Dedifferentiated amniotic fluid mesenchymal stem cell (primary cell): ENCODE data around the gene CCDC192.
A peak's percentile ranks its signal among the peaks of the same experiment; 100 is the strongest.
"Not testable (repeated sequence)": the region's sequence is repeated elsewhere in the genome, so short reads cannot be mapped to it uniquely, and the experiment has no call there.

ENCODE experiments used
- DNase-seq: peaks from one replicate; pipeline ENCODE4 v3.0.0-alpha.2; 2016; ENCODE audit errors: extremely low spot score

The CCDC192 gene, protein sequence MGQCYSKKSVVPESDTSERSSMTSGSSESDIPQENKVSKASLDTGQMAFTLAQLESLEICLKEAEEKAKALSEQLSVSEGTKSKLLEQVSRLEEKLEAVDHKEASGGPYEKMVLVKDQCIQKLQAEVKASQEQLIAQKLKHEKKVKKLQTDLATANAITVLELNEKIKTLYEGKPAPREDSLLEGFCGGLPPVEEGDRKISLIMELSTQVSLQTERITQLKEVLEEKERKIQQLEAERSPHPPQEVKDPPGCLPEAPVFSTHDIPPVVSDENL

DNA sequence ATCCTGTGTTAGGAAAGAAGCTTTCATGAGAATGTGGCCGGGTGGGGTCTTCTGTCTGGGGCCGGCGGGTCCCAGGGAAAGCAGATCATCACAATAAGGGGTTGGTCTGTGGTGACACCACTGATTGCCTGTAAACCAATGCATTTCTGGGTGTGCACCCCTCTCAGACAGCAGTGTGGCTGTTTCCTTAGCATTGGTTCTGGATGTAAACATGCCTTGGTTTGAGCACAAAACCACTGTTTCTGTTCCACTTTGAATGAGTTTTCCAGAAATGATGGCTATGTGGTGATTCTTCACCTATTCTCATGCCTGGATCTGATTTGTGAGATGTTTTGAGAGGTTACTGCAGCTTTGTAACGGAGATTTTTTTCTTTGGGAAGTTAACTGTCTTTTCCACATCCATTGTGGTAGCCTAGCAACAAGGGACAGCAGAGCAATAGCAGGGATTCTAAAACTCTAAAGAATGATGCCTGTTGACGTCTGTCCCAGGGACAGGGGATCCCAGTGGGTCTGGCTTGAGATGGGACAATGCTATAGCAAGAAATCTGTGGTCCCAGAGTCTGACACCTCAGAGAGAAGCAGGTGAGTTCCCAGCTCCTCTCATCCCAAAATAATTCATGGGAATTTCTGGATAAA is at the start of gene CCDC192:
CCDC192 (plus strand) TSS at position 466 of the 636 bp plus-strand sequence; CDS start at position 521, 55 bp downstream.
- no peak for DNase-seq

DNA sequence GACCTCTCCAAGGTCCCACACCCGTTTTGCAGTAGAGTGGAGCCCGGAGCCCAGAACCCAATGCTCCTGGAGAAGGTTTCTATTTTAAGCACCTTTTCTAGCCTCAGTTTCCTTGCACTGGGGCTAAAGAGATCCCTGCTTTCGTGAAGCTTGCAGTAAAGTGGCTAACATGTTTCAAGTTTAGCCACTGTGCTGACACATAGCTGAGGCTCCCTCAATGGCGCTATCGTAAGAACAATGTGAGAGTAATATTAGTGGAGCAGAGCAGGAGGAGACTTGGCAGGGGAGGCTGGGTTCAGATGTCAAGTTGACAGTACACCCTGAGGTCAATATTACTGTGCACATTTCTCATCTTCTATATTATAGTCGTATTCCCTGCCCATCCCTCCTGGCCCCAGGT is 46.4 kb upstream of the CCDC192 start:
- no peak for DNase-seq

DNA sequence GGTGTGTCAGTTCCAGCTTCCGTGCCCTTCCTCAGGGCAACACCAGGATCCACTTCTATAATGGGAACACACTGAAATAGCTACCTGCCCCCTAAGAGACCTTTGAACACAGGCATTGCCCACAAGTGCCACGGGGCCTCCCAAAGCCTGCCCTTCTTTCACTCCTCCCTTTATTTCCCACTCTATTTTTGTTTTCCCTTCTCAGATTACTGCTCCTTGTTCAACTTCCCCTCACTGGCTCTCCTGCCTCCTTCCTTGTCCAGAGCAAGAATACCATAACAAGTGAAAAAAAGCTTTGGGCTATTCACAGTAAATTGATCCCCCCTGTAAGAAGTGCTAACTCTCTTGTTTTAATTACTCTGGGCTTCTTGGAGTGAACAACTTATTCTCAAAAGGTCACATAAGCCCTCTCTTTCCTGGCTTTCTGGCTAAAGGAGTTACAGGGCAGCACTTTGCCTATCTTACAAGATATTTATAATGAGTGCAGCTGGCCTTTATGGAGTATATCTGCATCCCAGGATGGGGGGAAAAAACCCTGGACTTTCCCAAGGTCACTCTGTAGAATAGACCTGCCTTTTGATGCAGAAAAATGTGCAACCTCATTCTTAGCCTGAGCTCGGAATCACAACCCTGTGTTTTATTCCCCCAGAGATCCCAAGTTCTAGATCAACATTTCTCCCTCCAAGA is 43.0 kb upstream of the CCDC192 start:
- DNase-seq, result no peak

DNA sequence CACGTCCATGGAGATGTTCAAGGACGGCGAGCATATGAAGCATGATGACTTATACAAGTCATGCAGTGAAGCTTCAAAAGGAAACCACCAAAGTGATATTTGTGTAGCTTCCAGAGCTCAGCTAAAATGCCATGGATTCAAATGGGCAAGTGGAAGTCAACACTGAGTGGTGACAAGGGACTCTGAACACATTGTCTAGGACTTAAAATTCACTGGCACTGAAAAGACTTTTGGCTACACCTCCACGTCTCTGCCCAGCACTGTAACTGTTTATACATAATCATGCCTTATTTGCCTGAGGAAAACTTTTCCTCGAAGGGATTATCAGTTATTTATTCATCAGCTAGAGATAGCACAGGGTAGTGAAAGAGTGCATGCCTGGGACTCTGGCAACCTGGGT is 39.1 kb upstream of the CCDC192 start:
- DNase-seq, result no peak

DNA sequence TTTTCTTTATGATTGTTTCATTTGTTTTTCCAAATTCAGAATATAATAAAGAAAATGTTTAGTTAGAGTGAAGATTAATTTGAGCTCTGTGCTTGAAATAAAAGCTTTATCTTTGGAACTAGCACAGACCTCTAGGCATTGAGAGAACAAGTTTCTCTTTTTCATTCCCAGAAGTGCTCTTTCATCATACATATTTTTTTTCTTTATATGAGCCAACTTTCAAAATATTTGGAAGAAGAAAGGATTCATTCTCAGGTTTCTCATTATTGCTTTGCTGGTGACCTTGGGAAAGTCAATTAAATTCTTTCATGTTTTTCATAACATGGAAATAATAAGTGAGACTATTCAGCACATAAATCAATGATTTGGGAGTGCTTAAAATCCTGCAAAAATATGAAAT is 37.5 kb upstream of the CCDC192 start:
- DNase-seq, result peak; percentile 81

DNA sequence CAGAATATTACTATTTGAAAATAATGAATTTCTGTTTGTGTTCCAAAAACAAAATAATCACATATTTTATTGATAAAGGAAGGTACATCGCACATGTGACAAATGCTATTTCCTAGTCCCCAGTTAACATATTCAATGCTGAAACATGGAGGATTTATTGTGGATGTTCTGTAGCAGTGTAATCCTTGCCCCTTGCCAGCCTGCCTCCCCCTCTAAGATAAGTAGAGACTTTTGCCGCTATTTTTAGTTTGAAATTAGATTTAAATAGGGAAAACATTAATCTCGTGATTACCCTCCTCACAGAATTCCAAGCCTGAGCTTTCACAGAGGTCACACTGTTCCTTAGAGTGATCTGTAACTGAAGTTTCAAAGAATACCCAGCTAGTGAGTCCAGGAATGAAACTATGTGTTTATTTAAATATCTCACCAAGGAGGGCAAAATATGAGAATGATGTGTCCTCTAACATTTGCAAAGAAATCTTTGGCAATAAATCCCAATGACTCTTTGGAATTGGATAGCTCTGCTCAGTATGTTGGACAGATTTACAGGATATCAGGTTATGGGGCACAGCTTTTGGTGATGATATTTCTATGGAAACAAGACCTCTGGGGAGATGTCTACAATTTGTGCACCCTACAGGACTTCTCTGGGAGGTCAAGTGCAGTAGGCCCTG is 37.0 kb upstream of the CCDC192 start:
- peak; percentile 59 for DNase-seq

DNA sequence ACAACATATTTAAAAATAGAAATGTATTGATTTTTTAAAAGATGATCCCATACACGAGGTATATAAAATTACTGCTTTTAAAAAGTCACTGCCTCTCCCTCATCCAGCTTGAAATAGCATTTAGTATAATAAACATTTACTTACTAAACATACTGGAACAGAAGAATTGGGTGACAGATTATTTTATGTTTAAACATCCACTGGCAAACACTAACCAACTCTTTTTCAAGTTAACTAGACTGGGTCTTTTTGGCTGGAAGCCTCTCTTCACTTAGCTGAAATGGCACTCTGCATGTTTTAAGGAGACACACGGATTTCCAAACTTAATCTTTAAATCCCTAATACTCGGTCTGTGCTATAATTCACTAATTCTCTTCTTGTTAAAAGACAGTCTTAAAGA is 35.3 kb upstream of the CCDC192 start:
- DNase-seq, result no peak

DNA sequence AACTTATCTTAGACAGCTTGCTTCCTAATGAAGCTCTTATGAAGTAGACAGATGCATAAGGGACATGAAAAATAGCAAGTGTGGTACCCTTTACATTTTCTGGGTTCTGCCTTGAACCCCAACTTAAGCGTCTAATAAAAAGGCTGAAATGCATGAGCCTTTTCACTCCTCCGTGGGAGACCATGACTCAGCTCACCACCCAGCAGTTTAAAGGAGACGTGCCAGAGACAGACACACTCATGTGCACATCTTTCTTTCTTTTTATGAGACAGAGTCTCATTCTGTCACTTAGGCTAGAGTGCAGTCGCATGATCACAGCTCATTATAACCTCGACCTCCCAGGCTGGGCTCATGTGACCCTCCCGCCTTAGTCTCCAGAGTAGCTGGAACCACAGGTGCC is 32.0 kb upstream of the CCDC192 start:
- DNase-seq, result no peak

DNA sequence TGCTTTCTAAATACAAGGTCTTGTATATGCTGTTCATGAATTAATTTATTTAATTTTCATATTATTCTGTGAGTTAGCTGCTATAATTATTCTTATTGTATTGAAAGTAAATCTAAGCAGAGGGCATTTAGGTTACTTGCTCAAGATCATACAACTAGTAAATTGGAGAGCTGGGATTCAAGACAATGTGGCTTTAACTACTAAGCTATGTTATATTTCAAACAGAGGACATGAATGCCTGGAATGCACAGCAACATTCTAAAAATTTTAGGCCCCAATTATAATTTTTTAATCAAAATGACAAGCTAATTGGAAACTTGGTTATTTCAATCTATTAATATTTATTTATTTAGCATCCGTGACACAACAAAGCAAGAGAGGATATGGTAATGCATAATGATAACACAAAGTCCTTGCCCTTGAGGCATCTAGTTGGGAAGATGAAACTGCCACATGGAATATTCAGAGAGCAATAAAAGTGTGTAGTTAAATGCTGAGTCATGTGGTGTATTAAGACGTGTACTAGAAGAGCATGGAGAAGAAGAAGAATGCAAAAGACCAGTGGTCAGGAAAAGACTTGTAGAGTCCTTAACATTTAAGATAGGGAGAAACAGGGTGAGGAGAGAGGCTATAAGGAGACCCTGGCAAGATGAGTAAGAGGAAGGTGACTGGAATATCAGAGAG is 29.9 kb upstream of the CCDC192 start:
- DNase-seq, result no peak

DNA sequence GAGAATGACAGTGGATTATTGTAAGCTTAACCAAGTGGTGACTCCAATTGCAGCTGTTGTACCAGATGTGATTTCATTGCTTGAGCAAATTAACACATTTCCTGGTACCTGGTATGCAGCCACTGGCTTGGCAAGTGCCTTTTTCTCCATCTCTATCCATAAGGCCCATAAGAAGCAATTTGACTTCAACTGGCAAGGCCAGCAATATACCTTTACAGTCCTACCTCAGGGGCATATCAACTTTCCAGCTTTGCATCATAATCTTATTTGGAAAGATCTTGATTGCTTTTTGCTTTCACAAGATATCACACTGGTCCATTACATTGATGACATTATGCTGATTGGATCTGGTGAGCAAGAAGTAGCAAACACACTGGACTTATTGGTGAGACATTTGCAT is 26.2 kb upstream of the CCDC192 start:
- DNase-seq, result not testable (repeated sequence)

DNA sequence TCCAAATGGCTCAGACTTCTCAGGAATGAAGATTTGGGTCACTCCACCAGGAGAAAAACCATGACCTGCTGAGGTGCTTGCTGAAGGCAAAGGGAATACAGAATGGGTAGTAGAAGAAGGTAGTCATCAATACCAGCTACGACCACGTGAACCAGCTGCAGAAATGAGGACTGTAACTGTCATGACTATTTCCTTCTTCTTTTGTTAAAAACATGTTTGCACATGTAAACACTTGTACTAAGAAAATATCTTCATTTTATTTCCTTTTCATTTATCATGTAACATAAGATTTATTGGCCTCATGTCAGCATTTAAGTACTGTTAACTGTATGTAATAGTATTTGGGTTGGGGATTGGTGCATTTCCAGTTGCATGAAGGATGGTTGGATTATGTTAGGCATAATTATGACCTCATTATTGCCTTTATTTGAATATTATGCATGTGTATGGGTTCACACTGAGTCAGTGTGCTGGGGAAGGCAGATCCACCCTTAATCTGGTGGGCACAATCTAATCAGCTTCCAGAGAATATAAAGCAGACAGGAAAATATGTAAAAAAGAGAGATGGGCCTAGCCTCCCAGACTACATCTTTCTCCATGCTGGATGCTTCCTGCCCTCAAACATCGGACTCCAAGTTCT is 23.4 kb upstream of the CCDC192 start:
- DNase-seq, result not testable (repeated sequence)

DNA sequence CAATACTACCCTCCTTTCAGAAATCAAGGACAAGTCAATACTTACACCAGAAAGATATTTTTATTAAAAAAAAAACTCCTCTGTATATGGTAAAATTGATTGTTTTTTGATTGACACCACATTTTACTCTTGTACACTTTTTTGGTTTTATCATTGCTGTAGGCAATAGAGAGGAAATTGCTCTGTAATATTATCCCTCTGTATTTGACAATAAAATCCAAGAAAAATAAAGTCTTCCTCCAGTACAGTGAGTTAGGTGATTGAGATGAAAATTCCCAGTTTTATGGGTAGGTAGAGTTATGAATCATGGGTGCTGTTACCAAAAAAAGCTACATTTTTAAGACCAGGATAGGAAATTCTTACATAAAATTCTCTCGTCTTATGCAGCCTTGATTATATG is 22.6 kb upstream of the CCDC192 start:
- DNase-seq, result no peak

DNA sequence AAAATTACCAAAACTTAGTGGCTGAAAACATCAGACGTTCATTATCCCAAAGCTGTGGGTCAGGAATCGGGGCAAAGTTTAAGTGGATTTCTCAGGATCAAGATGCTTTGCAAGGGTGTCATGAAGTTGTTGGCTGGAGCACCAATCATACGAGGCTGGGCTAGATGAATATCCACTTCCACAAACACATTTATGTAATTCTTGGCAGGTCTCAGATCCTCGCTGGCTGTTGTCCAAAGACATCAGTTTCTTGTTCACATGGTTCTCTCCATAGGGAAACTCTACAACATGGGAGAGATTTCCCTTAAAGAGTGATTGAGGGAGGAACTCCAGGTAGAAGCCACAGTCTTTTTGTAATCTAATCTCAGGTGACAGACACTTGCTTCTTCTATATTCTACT is 20.2 kb upstream of the CCDC192 start:
- DNase-seq, result no peak

DNA sequence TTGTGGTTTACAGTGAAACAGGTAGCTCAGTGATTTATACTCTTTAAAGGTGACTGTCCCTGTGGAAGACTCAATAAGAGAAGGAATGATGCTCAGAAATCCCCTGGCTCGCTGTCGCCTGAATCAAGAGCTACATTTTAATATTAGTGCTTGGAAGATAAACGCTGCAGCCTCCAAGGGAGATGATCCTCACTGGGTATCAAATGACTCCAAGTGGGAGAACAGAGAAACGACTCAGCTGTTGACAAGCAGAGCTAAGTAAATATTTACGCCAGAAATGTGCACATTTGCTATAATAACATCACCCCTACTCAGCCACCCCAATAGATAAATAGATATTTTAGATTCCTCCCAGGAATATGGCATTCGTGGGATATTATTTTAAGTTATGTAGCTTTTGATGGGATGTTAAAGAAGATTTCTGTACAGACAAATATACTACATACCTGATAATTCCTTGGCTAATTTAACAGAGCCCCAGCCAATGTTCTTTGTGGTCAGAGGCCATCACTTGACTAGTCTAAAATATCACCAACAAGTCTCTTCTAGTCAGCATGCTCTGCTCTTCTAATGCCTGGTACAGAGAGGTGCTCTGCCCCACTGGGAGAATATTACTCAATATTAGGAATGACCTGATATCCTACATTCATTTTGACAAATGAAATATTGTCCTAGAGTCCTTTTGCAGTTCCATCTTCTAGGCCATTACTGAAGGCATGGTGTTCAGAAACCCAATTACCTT is 18.3 kb upstream of the CCDC192 start:
- DNase-seq, result no peak

DNA sequence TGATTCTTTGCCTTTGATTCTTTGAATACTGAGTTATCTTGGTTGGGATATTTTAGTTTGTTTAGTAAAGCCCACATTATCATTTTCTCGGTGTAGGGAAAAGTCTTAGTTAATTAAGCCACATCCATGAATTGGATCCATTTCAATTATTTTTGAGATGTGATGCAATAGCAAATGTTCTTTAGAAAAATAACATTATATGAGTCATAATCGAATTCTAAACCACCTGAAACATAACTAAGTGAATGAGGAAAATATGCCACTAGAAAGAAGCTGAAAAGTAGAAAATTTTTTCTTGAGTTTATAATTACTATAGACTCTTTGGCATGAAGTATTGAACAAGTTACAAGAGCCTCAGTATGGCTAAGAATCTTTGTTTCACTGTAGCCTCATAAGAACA is 17.5 kb upstream of the CCDC192 start:
- no peak for DNase-seq

DNA sequence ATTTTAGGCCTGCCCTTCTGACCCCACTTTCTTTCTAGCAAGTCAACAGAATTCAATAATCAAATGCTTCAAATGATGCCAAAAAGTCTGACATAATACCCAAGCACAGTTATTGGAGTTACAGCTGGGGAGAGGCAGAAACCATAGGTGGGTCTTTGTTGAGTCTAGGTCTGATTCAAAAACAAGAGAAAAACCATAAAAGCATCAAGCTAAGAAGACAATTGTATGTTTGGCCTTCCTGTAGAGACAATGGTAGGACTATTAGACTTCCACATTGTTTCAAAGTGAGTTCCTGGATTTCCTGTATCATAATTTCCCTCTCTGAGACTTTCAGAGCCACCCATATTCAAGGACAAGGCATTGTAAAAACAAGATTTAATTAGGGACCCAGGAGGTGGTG is 16.8 kb upstream of the CCDC192 start:
- no peak for DNase-seq

DNA sequence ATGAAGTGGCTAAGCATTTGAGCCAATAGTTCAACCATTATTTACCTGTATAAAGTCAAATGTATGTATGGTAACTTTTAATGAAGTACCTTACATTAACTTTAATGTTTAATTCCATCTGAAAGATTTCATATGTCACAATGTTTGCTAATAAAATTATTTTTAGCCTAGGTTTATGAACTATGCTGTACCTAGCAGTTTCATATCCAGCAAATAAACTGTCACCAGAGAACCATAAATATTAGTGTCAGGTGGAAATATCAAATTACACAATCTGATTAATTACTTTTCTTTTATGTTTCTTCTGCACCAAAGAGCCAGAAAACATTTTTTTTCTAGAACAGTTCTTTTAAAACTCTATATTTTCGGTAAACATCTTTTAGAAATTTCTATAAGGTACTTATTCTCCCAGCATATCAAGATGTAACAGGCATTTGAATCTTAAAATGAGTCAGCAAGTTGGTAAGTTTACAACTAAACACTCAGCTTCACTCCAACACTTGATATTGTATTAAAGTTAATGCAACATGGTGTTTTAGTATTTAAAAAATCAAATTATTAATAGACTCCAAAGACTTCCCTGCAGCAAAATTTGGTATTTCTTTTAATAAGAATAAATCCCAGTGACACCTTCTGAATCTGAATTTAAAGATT is 8.5 kb upstream of the CCDC192 start:
- DNase-seq, result no peak

DNA sequence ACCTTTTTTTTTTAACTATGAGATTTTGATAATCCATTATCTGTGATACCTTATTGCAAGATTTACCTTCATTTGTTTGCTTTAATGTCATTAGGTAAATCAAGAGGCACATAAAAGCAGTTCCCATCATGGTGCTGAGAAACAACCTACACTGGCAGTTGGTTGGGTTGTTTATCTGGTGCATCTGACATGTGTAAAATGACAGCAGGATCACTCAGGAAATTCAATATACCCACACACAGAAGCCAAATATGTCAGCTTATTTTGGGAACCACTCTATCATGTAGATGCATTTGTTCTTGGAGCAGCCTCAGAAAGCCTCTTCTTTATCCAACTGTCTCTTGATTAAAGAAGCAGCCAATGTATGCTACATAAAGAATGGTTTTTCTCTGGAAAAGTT is 7.8 kb upstream of the CCDC192 start:
- no peak for DNase-seq

DNA sequence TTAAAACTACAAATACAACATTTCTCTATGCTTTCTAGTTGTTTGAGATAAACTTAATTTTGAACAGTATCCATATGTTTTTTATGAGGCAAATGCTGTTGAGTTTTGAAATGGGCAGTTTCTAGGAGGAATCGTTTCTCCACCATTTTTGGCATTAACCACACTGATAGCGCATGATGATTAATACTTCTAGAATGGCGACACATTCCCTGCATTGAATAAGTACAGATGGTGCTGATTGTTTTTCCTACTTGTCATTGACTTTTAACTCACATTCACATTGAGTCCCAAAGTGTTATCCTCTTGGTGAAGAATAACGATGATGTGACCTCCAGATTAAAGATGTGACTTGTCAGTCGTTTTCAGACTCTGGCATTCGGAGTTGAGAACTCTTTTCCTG is 6.5 kb upstream of the CCDC192 start:
- no peak for DNase-seq

DNA sequence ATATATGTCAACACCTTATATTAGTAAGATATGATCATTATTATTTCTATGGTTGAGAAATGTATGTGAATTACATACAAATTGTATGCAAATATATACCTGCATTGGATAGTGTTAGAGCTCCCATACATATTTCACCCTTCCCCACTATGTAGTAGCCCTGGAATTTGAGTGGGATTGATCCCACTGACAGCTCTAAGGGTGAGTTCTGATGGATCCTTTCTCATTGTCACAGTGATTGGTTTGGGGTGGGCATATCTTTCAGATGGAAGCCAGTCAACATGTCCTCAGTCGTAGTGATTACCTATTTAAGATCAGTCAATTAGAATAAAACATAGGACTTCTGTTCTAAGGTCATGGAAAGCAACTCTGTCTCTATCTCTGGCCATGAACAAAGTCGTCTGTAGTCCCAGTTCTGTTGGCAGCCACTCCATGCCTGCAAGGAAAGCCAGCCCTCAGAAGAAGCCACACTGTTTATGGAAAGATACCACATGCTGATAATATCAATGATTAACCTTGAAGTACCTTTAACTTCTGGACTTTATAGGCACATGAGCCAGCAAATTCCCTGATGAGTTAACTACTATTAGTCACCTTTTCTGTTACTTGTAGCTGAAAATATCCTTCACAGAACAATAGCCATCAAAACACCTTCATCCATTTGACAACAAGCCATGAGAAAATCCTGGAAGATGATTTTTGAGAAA is 5.1 kb upstream of the CCDC192 start:
- DNase-seq, result no peak
